Prostate gland (tissue), 2 donors: ENCODE data around the gene ZC3HAV1L. TPM values are rescaled to one million over a fixed set of nuclear protein-coding genes. Genes with fewer than 3 reads are reported as not detected.

Source experiments
- DNase-seq: peaks from one replicate; pipeline ENCODE4 v3.0.0-alpha.2; 2019; ENCODE audit warnings: low spot score
- H3K27ac ChIP-seq, 2 donors: fragments of 200-600 bp; sonication (generic); 2 replicates each; pipeline ENCODE4 v1.5.1; 2017 to 2019
- H3K27me3 ChIP-seq: fragments of 200-600 bp; sonication (generic); replicated peaks from 2 replicates; pipeline ENCODE4 v1.5.1; 2019; ENCODE audit not compliant: insufficient read depth
- H3K36me3 ChIP-seq, 2 donors: fragments of 200-600 bp; sonication (generic); 1 replicate in 1 of 2; 2 replicates in 1 of 2; pipeline versions ENCODE4 v1.5.1 to v1.8.1; 2017 to 2019
- H3K4me1 ChIP-seq: fragments of 200-600 bp; sonication (generic); replicated peaks from 2 replicates; pipeline ENCODE4 v1.5.1; 2019
- H3K4me3 ChIP-seq, 2 donors: fragments of 200-600 bp; sonication (generic); 2 replicates each; pipeline ENCODE4 v1.5.1; 2017 to 2019
- H3K9me3 ChIP-seq: fragments of 200-600 bp; sonication (generic); 2 replicates; pipeline ENCODE4 v1.5.1; 2017
- CTCF ChIP-seq, 4 experiments: fragments of 200-600 bp in 2 of 4; fragments of 450-650 bp in 2 of 4; sonication (generic) in 2 of 4; IDR thresholded peaks; 1 replicate in 3 of 4; 2 replicates in 1 of 4; pipeline ENCODE4 v1.5.1; 2016 to 2019; ENCODE audit warnings: antibody characterized with exemption in 4 of 4, mild to moderate bottlenecking in 2 of 4, moderate library complexity in 2 of 4
- POLR2A ChIP-seq: fragments of 450-650 bp; IDR thresholded peaks from one replicate; pipeline ENCODE4 v1.6.1; 2016; ENCODE audit warnings: antibody characterized with exemption, mild to moderate bottlenecking
- POLR2AphosphoS5 ChIP-seq: sonication (generic); formaldehyde crosslinking; IDR thresholded peaks from one replicate; pipeline ENCODE4 v1.6.1; 2017; ENCODE audit warnings: antibody characterized with exemption
- WGBS: methylation state at CpG from one replicate; pipeline ENCODE4 v1.1.5; 2018; 5-methylcytosine and 5-hydroxymethylcytosine counted together
- intact Hi-C: fragments of 100-400 bp; cut with DNase I; formaldehyde crosslinking; loops from one replicate; pipeline ENCODE4 v1.14.2; 2022
- total RNA-seq, 2 donors: library from RNA; depleted of rRNA; stranded (reverse); fragments of >200 nt; gene quantifications; one replicate each; pipeline ENCODE4 v1.1.0, GENCODE V29; 2016

ZC3HAV1L gene
- 10 to 100 TPM; 25.8 to 26.0 TPM for total RNA-seq

- peaks cover 10% of the 10 kb centered on the region for H3K4me1 ChIP-seq
- H3K9me3 ChIP-seq, result no peaks in the 10 kb centered on the region
- TF ChIP-seq POLR2A, result peak; percentile 65
- no peak for TF ChIP-seq POLR2AphosphoS5
- H3K4me3 ChIP-seq, result peak within 1 kb of the TSS; percentile 52 to 75
- DNase-seq, result peak; percentile 36
- WGBS, result under 1% methylated on average over 74 of the region's 82 CpGs
- H3K27me3 ChIP-seq, result no peaks in the 10 kb centered on the region
- peak within 1 kb of the TSS; percentile 71 to 76 for H3K27ac ChIP-seq
- no peaks in the 10 kb centered on the region for H3K36me3 ChIP-seq
- intact Hi-C loops, result no loop called here
These were observed at the start of gene ZC3HAV1L for GRCh38 chr7:139035586-139036353. ZC3HAV1L (minus strand) TSS chr7:139036042; CDS start chr7:139036017, 25 bp downstream.

GRCh38 chr7:139084709-139085108, 48.9 kb upstream of the ZC3HAV1L start:
- H3K4me1 ChIP-seq, result no peaks in the 10 kb centered on the region
- no peaks in the 10 kb centered on the region for H3K9me3 ChIP-seq
- no peak overlapping the region for H3K4me3 ChIP-seq
- intact Hi-C loops, result no loop called here
- no peaks in the 10 kb centered on the region for H3K27me3 ChIP-seq
- WGBS, result 92% methylated on average over 5 of the region's 5 CpGs
- H3K36me3 ChIP-seq, result peaks cover 0 to 1% of the 10 kb centered on the region in 2 donors
- TF ChIP-seq POLR2A, result no peak
- TF ChIP-seq CTCF (IDR thresholded peaks at IDR 0.05), result no peak
- DNase-seq, result no peak
- no peak overlapping the region for H3K27ac ChIP-seq

- Histone ChIP-seq H3K36me3 (peaks cover 0 to 4% of the 10 kb centered on the region in 2 donors), H3K27ac (no peak overlapping the region), H3K4me3 (no peak overlapping the region), H3K4me1 (no peaks in the 10 kb centered on the region), H3K27me3 (no peaks in the 10 kb centered on the region), H3K9me3 (no peaks in the 10 kb centered on the region)
- DNase-seq, result no peak
- TF ChIP-seq POLR2A, result no peak
- no peak for TF ChIP-seq POLR2AphosphoS5
- TF ChIP-seq CTCF (IDR thresholded peaks at IDR 0.05), result no peak
- intact Hi-C loops, result no loop called here
These were observed 45.7 kb upstream of the ZC3HAV1L start for GRCh38 chr7:139081584-139081983.

GRCh38 chr7:139080905-139081304, 45.1 kb upstream of the ZC3HAV1L start:
- Histone ChIP-seq H3K27me3 (no peaks in the 10 kb centered on the region), H3K4me1 (no peaks in the 10 kb centered on the region), H3K27ac (no peak overlapping the region), H3K9me3 (no peaks in the 10 kb centered on the region), H3K4me3 (no peak overlapping the region), H3K36me3 (peaks cover 0 to 4% of the 10 kb centered on the region in 2 donors)
- 85% methylated on average over 8 of the region's 8 CpGs for WGBS
- no peak for DNase-seq
- TF ChIP-seq POLR2AphosphoS5, result no peak
- no peak for TF ChIP-seq CTCF (IDR thresholded peaks at IDR 0.05)
- TF ChIP-seq POLR2A, result no peak
- intact Hi-C loops, result no loop called here

GRCh38 chr7:139079861-139080260, 44.0 kb upstream of the ZC3HAV1L start:
- Histone ChIP-seq H3K4me1 (no peaks in the 10 kb centered on the region), H3K4me3 (no peak overlapping the region), H3K27ac (no peak overlapping the region), H3K36me3 (peaks cover 0 to 4% of the 10 kb centered on the region in 2 donors), H3K9me3 (no peaks in the 10 kb centered on the region), H3K27me3 (no peaks in the 10 kb centered on the region)
- DNase-seq, result no peak
- no peak for TF ChIP-seq POLR2A
- no peak for TF ChIP-seq CTCF (IDR thresholded peaks at IDR 0.05)
- no peak for TF ChIP-seq POLR2AphosphoS5
- intact Hi-C loops, result loop anchor here (5.0 kb wide), 1 partner anchor 193 kb away; no protein-coding TSS in a partner anchor
- WGBS, result 96% methylated on average over 15 of the region's 15 CpGs
